ENCODE data around the gene LAIR2. TPM values are rescaled to one million over a fixed set of nuclear protein-coding genes. Genes with fewer than 3 reads are reported as not detected.

The LAIR2 gene
- total RNA-seq, 1 donor from 2014 or later = not detected

- Histone ChIP-seq H3K27me3 (peaks cover 14% of the 10 kb centered on the region), H3K4me1 (no peaks in the 10 kb centered on the region), H4K20me1 (ENCODE audit: low read depth) (peaks cover 56% of the 10 kb centered on the region), H3K36me3 (no peaks in the 10 kb centered on the region), H3K4me3 (no peak overlapping the region), H3K9ac (no peak overlapping the region), H3F3A (ENCODE audit: low read depth) (peaks cover 43% of the 10 kb centered on the region), H3K79me2 (ENCODE audit: low read depth) (no peaks in the 10 kb centered on the region), H3K9me3 (ENCODE audit: low read depth) (no peaks in the 10 kb centered on the region), H2AFZ (replicated peaks) (no peak overlapping the region), H3K4me2 (no peak overlapping the region), H3K27ac (no peak overlapping the region)
- H3K36me3 Mint-ChIP-seq = peaks cover 18% of the 10 kb centered on the region
- peaks cover 11% of the 10 kb centered on the region for H3K4me1 Mint-ChIP-seq
- TF ChIP-seq EZH2phosphoT487 (IDR thresholded peaks at IDR 0.05) (no peak), CTCF (IDR thresholded peaks at IDR 0.05) (no peak), EZH2 (IDR thresholded peaks at IDR 0.05) (no peak)
- no peaks in the 10 kb centered on the region for H3K9me3 Mint-ChIP-seq
- DNase-seq (ENCODE audit: low spot score) = no peak
- peaks cover 17% of the 10 kb centered on the region for H3K27me3 Mint-ChIP-seq (ENCODE audit: insufficient read depth, low read depth)
- no peak overlapping the region for H3K27ac Mint-ChIP-seq
- H3K4me3 Mint-ChIP-seq = no peak overlapping the region
These were observed 41.4 kb upstream of the LAIR2 start for GRCh38 chr19:54461210-54461609.

DNA sequence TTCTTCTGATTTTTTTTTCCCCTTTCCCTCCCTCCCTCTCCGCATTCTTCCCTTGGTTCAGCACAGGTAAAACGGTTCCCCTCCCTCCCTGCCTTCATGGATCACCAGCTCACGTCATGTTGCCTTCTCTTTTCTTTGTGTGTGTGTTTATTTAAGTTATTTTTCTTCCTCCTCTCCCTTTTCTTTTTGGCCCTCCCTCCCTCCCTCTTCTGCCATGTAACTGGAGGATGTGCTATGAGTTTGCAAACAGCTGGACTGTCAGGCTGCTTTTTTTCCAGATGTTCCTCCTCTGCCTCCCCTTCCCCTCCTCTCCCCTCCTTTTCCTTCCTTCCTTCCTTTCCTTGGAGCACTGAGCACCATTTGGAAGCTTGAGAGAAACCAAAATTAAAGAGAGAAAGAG is 41.0 kb upstream of the LAIR2 start:
- H3K27me3 Mint-ChIP-seq (ENCODE audit: insufficient read depth, low read depth) = peaks cover 17% of the 10 kb centered on the region
- H3K4me2 ChIP-seq = no peak overlapping the region
- H3K4me3 Mint-ChIP-seq = peak overlapping the region; percentile 51

DNA sequence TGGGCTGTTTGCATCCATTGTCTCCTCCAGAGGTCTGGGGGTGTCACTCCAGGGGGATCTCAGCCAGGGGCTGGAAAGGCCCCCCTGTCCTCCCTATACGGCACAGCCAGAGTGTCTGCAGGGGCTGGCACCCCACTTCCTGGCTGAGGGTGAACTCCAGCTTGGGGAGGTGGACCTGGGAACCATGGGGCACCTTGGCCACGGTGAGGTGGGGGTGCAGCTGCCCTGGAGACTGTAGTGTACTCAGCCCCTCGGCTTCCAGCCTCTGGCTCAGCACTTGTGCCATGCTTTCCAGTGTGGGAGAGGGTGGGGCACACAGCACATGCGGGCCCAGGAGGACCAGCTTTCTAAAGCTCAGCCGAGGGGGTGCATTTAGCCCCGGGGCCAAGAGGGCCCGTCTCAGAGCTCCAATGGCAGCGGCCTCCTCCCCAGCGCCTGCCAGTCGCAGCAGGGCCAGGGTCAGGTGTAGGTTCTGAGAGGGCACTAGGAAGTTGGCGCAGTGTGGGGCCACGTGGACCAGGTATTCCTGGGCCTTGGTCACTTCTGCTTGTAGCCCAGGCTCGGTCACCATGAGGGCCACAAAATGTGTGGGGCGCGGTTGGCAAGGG is 40.5 kb upstream of the LAIR2 start:
- Mint-ChIP-seq H3K4me3 (peak overlapping the region; percentile 51), H3K36me3 (peaks cover 17% of the 10 kb centered on the region), H3K4me1 (peaks cover 11% of the 10 kb centered on the region), H3K9me3 (no peaks in the 10 kb centered on the region), H3K27ac (no peak overlapping the region), H3K27me3 (ENCODE audit: insufficient read depth, low read depth) (peaks cover 17% of the 10 kb centered on the region)
- H3F3A ChIP-seq (ENCODE audit: low read depth) = peaks cover 45% of the 10 kb centered on the region
- H3K27me3 ChIP-seq = peaks cover 24% of the 10 kb centered on the region
- peaks cover 55% of the 10 kb centered on the region for H4K20me1 ChIP-seq (ENCODE audit: low read depth)
- H3K27ac ChIP-seq = no peak overlapping the region
- no peaks in the 10 kb centered on the region for H3K9me3 ChIP-seq (ENCODE audit: low read depth)
- no peak overlapping the region for H3K9ac ChIP-seq
- no peaks in the 10 kb centered on the region for H3K36me3 ChIP-seq
- DNase-seq (ENCODE audit: low spot score) = no peak
- no peak overlapping the region for H2AFZ ChIP-seq (replicated peaks)
- H3K4me1 ChIP-seq = no peaks in the 10 kb centered on the region
- H3K4me2 ChIP-seq = peak overlapping the region; percentile 88
- no peak overlapping the region for H3K4me3 ChIP-seq
- no peaks in the 10 kb centered on the region for H3K79me2 ChIP-seq (ENCODE audit: low read depth)
- TF ChIP-seq EZH2phosphoT487 (IDR thresholded peaks at IDR 0.05) = no peak
- no peak for TF ChIP-seq CTCF (IDR thresholded peaks at IDR 0.05)
- TF ChIP-seq EZH2 (IDR thresholded peaks at IDR 0.05) = no peak

More for the DNA sequence above, 41.0 kb upstream of the LAIR2 start:
- H3K9me3 Mint-ChIP-seq = no peaks in the 10 kb centered on the region
- H3F3A ChIP-seq (ENCODE audit: low read depth) = peaks cover 45% of the 10 kb centered on the region
- H3K4me1 Mint-ChIP-seq = peaks cover 11% of the 10 kb centered on the region
- H3K36me3 Mint-ChIP-seq = peaks cover 17% of the 10 kb centered on the region
- H3K4me3 ChIP-seq = no peak overlapping the region
- H3K27ac Mint-ChIP-seq = no peak overlapping the region
- H3K27ac ChIP-seq = no peak overlapping the region
- TF ChIP-seq EZH2phosphoT487 (IDR thresholded peaks at IDR 0.05) = no peak
- no peak for TF ChIP-seq CTCF (IDR thresholded peaks at IDR 0.05)
- TF ChIP-seq EZH2 (IDR thresholded peaks at IDR 0.05) = no peak
- DNase-seq (ENCODE audit: low spot score) = no peak
- H3K79me2 ChIP-seq (ENCODE audit: low read depth) = no peaks in the 10 kb centered on the region
- H2AFZ ChIP-seq (replicated peaks) = no peak overlapping the region
- peaks cover 18% of the 10 kb centered on the region for H3K27me3 ChIP-seq
- no peaks in the 10 kb centered on the region for H3K4me1 ChIP-seq
- no peak overlapping the region for H3K9ac ChIP-seq
- peaks cover 56% of the 10 kb centered on the region for H4K20me1 ChIP-seq (ENCODE audit: low read depth)
- H3K9me3 ChIP-seq (ENCODE audit: low read depth) = no peaks in the 10 kb centered on the region
- no peaks in the 10 kb centered on the region for H3K36me3 ChIP-seq

Measured in neural progenitor cell (in vitro differentiated cells).